HUES48 (cell line): ENCODE data around the gene C18orf54.
"Not testable (repeated sequence)": the region's sequence is repeated elsewhere in the genome, so short reads cannot be mapped to it uniquely, and the experiment has no call there.

Experiments used
- H3K27ac ChIP-seq: one replicate; pipeline ENCODE4 v1.7.0; 2013; ENCODE audit warnings: low read depth, low read length, inconsistent platforms
- H3K27me3 ChIP-seq: 2 replicates; pipeline ENCODE4 v1.6.1; 2013; ENCODE audit warnings: mild to moderate bottlenecking, low read length; ENCODE audit not compliant: control insufficient read depth, insufficient read depth
- H3K36me3 ChIP-seq: 2 replicates; pipeline ENCODE4 v1.6.1; 2013; ENCODE audit warnings: low read length; ENCODE audit not compliant: control insufficient read depth, insufficient read depth
- H3K4me1 ChIP-seq: 2 replicates; pipeline ENCODE4 v1.6.1; 2013; ENCODE audit warnings: mild to moderate bottlenecking, low read length; ENCODE audit not compliant: control insufficient read depth, insufficient read depth
- H3K4me3 ChIP-seq: 2 replicates; pipeline ENCODE4 v1.5.1; 2013; ENCODE audit warnings: mild to moderate bottlenecking, low read depth, low read length
- H3K9ac ChIP-seq: 2 replicates; pipeline ENCODE4 v1.6.1; 2013; ENCODE audit warnings: mild to moderate bottlenecking, low read depth, low read length, moderate library complexity
- H3K9me3 ChIP-seq: 2 replicates; pipeline ENCODE4 v1.6.1; 2013; ENCODE audit warnings: low read length; ENCODE audit not compliant: control insufficient read depth, insufficient read depth

The C18orf54 gene

GRCh38 chr18:54357660-54358494, at the start of gene C18orf54, which contains the start of gene STARD6:
C18orf54 (plus strand) TSS chr18:54357906; CDS start chr18:54360573, 2,667 bp downstream.
STARD6 (minus strand) TSS chr18:54357858; CDS start chr18:54354573, 3,285 bp downstream.
- Histone ChIP-seq H3K27me3 (no peaks in the 10 kb centered on the region), H3K9ac (peak within 1 kb of the TSS; percentile 59), H3K4me1 (peaks cover 19% of the 10 kb centered on the region), H3K9me3 (no peaks in the 10 kb centered on the region), H3K36me3 (peaks cover 25% of the 10 kb centered on the region), H3K4me3 (peak within 1 kb of the TSS; percentile 91), H3K27ac (peak within 1 kb of the TSS; percentile 80)

GRCh38 chr18:54309564-54309963, 48.1 kb upstream of the C18orf54 start:
- H3K4me3 ChIP-seq, H3K9me3 ChIP-seq, H3K27ac ChIP-seq, H3K27me3 ChIP-seq, H3K4me1 ChIP-seq, H3K9ac ChIP-seq, H3K36me3 ChIP-seq: not testable (repeated sequence)

GRCh38 chr18:54316071-54316820, 41.5 kb upstream of the C18orf54 start:
- no peak overlapping the region for H3K9ac ChIP-seq
- no peaks in the 10 kb centered on the region for H3K36me3 ChIP-seq
- H3K27me3 ChIP-seq, result no peaks in the 10 kb centered on the region
- H3K4me1 ChIP-seq, result peaks cover 11% of the 10 kb centered on the region
- H3K9me3 ChIP-seq, result no peaks in the 10 kb centered on the region
- no peak overlapping the region for H3K4me3 ChIP-seq
- no peak overlapping the region for H3K27ac ChIP-seq

- Histone ChIP-seq H3K27ac (no peak overlapping the region), H3K36me3 (no peaks in the 10 kb centered on the region), H3K9me3 (no peaks in the 10 kb centered on the region), H3K4me3 (no peak overlapping the region), H3K4me1 (peaks cover 11% of the 10 kb centered on the region), H3K9ac (no peak overlapping the region), H3K27me3 (no peaks in the 10 kb centered on the region)
These were observed 34.1 kb upstream of the C18orf54 start for GRCh38 chr18:54323561-54323960.

- no peaks in the 10 kb centered on the region for H3K9me3 ChIP-seq
- no peak overlapping the region for H3K4me3 ChIP-seq
- H3K4me1 ChIP-seq, result peaks cover 11% of the 10 kb centered on the region
- H3K27ac ChIP-seq, result no peak overlapping the region
- no peaks in the 10 kb centered on the region for H3K27me3 ChIP-seq
- H3K36me3 ChIP-seq, result no peaks in the 10 kb centered on the region
- H3K9ac ChIP-seq, result no peak overlapping the region
These were observed 33.7 kb upstream of the C18orf54 start for GRCh38 chr18:54323970-54324369.

GRCh38 chr18:54327818-54328217, 29.9 kb upstream of the C18orf54 start:
- Histone ChIP-seq H3K4me3 (no peak overlapping the region), H3K27ac (no peak overlapping the region), H3K27me3 (no peaks in the 10 kb centered on the region)

GRCh38 chr18:54329787-54330186, 27.9 kb upstream of the C18orf54 start:
- H3K36me3 ChIP-seq, result no peaks in the 10 kb centered on the region
- H3K4me3 ChIP-seq, result no peak overlapping the region
- H3K4me1 ChIP-seq, result no peaks in the 10 kb centered on the region
- no peaks in the 10 kb centered on the region for H3K27me3 ChIP-seq
- H3K9me3 ChIP-seq, result no peaks in the 10 kb centered on the region
- H3K9ac ChIP-seq, result no peak overlapping the region
- no peak overlapping the region for H3K27ac ChIP-seq

More at GRCh38 chr18:54327818-54328217, 29.9 kb upstream of the C18orf54 start:
- Histone ChIP-seq H3K4me1 (no peaks in the 10 kb centered on the region), H3K9me3 (no peaks in the 10 kb centered on the region), H3K36me3 (no peaks in the 10 kb centered on the region), H3K9ac (no peak overlapping the region)

- Histone ChIP-seq H3K4me1 (no peaks in the 10 kb centered on the region), H3K27ac (no peak overlapping the region), H3K4me3 (no peak overlapping the region), H3K9ac (no peak overlapping the region), H3K9me3 (no peaks in the 10 kb centered on the region), H3K27me3 (no peaks in the 10 kb centered on the region), H3K36me3 (no peaks in the 10 kb centered on the region)
These were observed 26.7 kb upstream of the C18orf54 start for GRCh38 chr18:54330768-54331548.

GRCh38 chr18:54335638-54336173, 22.0 kb upstream of the C18orf54 start:
- no peak overlapping the region for H3K9ac ChIP-seq
- H3K36me3 ChIP-seq, result no peaks in the 10 kb centered on the region
- H3K9me3 ChIP-seq, result no peaks in the 10 kb centered on the region
- H3K27ac ChIP-seq, result no peak overlapping the region
- H3K27me3 ChIP-seq, result no peaks in the 10 kb centered on the region
- no peaks in the 10 kb centered on the region for H3K4me1 ChIP-seq
- H3K4me3 ChIP-seq, result no peak overlapping the region

- no peaks in the 10 kb centered on the region for H3K4me1 ChIP-seq
- peaks cover 4% of the 10 kb centered on the region for H3K9me3 ChIP-seq
- H3K27me3 ChIP-seq, result no peaks in the 10 kb centered on the region
- no peak overlapping the region for H3K27ac ChIP-seq
- no peak overlapping the region for H3K4me3 ChIP-seq
- no peak overlapping the region for H3K9ac ChIP-seq
- H3K36me3 ChIP-seq, result no peaks in the 10 kb centered on the region
These were observed 19.5 kb upstream of the C18orf54 start for GRCh38 chr18:54338230-54338629.
